Fibroblast of lung (primary cell): ENCODE data around the gene LIPA.

ENCODE experiments used
- CTCF ChIP-seq, 2 donors: IDR thresholded peaks in 1 of 2; conservative IDR thresholded peaks in 1 of 2; 1 replicate in 1 of 2; 2 replicates in 1 of 2; pipeline ENCODE4 v1.5.1; 2011 to 2012; ENCODE audit warnings: low read length in 2 of 2, control low read depth in 1 of 2, inconsistent platforms in 1 of 2, low read depth in 1 of 2, mild to moderate bottlenecking in 1 of 2
- EZH2 ChIP-seq: IDR thresholded peaks from 2 replicates; pipeline ENCODE4 v1.5.1; 2012; ENCODE audit warnings: low read length, control low read depth, mild to moderate bottlenecking; ENCODE audit errors: missing control alignments

GRCh38 chr10:89283936-89284475 is 32.4 kb upstream of the LIPA start:
- no peak for TF ChIP-seq CTCF (conservative IDR thresholded peaks at IDR 0.05 in 1 of 2, IDR thresholded peaks at IDR 0.05 in 1 of 2; ENCODE audit: low read depth in 1 of 2, low read length in 2 of 2)
- TF ChIP-seq EZH2 = no peak
